ENCODE data around the gene S100A7.

Gene S100A7

DNA sequence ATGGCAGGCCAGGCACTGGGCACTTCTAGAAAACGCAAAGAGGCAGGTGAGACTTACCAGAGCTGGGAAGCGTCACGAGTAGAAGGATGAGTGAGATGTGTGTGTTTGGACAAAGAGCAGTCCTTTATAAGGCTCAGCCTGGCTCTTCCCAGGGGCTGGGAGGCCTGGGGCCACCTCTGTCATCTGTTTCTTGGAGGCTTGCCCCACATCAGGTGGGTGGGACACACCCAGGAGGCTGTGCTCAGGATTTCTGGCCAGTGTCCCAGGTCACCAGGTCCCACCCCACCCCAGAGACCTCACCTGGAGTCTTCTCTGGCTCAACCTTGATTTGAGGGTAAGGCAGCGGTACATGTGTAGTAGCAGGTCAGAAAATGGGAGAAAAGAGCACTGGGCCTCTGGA is at the start of gene S100A7:
Gene S100A7 (minus strand): TSS at position 101 of the 400 bp plus-strand sequence. CDS start 1,638 bp downstream, outside the sequence.
- DNase-seq = no peak

DNA sequence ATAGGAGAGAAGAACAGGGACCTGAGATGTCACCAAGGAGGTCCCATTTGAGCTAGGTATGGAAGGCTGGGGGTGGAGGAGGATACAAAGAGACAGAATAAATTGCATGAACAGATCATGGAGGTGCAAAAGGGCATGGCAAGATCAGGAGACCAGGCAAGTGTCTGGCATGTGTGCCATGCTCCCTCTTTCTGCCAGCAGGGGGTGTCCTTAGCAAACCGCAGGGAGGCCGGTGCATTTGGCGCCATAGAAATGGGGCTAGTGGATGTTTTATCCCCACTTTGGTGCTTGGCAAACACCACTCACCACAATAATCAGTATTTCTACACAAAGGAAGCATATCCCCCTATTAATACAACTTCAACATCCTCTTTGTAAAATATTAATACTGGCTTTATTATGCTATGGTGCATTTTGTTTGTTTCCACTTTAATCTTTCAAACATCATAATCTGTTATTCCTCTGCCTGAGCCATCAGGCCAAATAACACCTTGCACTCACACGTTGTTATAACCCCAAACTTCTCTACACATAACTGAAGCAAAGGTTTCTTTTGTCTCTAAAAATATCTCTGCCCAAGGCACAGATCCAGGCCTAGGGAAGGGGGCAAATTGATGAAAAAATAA is 49.4 kb upstream of the S100A7 start:
- peak; percentile 33 for DNase-seq

DNA sequence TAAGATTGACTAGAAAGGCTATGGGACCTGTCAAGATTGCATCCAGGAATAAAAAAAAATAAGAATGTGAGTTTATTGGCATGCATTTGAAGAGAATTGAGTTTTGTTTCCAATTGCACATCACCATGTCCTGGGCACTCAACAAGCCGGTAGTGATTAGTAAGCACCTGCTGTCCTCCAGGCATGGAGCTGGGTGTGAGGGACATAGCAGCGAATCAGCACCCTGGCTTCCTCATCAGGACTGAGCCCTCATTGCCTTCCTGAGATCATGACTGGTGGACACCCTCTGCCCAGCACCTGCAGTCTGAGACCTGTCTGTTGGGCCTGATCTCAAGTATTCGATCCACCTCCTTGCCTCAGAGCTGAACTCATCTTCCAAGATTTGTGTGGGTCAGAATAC is 48.6 kb upstream of the S100A7 start:
- no peak for DNase-seq

GRCh38 chr1:153507926-153508583 is 47.6 kb upstream of the S100A7 start:
- DNase-seq = no peak

- no peak for DNase-seq
These were observed 46.5 kb upstream of the S100A7 start for GRCh38 chr1:153506831-153507413.

- DNase-seq = no peak
These were observed 45.9 kb upstream of the S100A7 start for GRCh38 chr1:153506386-153506785.

DNA sequence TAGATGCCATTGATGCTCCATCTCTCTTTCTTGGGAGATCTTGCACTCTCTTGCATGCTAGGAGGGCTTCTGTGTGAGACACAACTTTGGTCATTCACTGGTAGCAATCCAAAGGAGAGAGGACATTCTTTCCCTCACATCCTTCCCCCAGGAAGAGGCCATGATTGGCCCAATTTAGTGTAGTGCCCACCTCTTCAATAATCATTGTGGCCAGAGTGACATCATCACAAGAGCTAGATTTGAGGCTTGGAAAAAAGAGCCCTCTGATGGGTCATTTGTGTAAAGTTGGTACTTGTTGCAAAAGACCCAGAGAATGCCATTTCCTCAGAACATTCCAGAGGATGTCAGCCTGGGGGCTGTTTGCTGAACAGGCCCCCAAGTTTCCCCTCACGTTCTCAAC is 45.1 kb upstream of the S100A7 start:
- no peak for DNase-seq

- DNase-seq = no peak
These were observed 43.3 kb upstream of the S100A7 start for GRCh38 chr1:153503766-153504165.

DNA sequence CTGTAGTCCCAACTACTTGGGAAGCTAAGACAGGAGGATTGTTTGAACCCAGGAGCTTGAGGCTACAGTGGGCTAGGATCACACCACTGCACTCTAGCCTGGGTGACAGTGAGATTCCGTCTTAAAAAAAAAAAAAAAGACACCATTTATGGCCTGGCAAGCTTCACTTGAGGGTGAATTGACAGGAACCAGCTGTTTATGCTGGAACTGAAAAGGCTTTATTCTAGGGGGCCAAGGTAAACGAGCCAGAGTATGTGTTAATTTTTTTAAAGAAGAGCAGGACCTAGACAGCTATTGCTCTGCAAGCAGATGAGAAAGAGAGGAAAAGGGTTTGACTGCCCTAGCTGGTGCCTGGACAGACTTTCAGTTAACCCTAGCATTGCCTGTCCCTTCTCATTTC is 38.3 kb upstream of the S100A7 start:
- no peak for DNase-seq

GRCh38 chr1:153495536-153495935 is 35.1 kb upstream of the S100A7 start:
- DNase-seq = no peak

- DNase-seq = peak; percentile 60
These were observed 34.6 kb upstream of the S100A7 start for GRCh38 chr1:153494976-153495535.

GRCh38 chr1:153493343-153493960 is 33.0 kb upstream of the S100A7 start:
- no peak for DNase-seq

DNA sequence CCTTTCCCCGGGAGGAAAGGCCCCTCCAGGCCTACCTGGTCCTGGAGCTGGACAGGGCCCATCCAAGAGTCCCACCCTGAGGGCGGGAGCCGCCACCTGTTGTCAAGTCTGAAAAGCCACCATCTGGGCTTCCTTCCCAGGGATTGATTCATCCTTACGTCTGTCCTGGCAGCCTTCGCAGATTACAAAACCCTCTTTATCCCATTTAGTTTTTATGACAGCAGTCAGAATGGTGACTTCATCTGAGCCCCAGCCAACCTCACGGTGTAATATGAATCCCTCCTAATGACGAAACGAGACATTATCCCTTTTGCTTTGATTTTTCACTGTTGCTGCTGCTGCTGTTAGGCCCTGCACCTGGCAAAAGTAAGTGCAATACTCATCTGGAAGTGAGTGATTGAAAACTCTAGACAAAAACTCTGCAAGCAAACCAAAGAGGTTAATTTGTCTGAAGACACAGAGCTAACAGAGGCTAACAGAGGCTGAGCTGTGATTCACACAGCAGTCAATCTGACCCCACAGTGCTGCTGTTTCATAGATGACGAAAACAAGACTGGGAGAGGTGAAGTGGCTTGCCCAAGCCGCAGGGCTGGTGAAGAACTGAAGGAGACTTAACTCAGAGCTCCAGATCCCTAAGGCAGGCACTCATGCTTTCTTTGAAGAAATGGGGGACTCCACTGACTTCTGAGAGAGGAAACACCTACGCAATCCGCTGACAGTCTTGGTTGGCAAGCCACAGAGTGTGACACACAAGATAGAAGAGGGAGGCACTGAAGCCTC is 30.0 kb upstream of the S100A7 start:
- no peak for DNase-seq

DNA sequence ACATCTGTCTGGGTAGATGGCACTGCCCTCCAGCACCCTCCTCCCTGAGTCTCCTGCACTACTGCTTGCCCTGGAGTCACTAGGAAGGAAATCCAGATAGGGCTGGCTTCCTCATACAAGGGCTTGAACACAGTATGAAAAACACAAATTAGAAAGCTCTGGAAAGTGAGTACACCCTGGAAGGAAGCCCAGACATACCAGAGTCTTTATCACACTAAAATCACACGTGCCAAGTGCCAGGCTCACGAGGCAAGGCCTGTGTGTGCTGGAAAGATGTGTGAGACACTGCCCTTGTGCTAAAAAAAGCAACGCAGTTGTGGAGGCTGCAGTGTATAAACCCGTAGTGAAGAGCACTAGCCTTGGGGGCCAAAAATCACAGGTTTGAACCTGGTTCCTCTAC is 28.3 kb upstream of the S100A7 start:
- no peak for DNase-seq

GRCh38 chr1:153487707-153488106 is 27.3 kb upstream of the S100A7 start:
- no peak for DNase-seq

DNA sequence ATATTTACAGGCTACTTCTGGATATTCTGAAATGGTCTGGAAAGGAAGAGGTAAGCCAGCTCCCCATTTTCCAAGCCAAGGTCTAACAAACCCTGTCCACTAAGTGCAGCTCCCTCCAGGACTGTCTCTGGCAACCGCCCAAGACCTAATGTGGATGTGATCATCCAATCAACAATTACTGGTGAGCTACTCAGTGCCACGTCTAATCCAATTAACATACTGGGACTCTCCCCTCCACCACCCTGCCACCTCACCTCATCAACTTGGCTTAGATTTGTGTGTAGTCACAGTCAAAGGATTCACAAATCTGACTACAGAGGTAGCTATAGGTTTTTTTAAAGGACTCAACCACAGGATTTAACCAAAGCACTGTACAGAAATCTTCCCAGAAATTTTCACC is 25.4 kb upstream of the S100A7 start:
- no peak for DNase-seq

- no peak for DNase-seq
These were observed 23.3 kb upstream of the S100A7 start for GRCh38 chr1:153483776-153484175.

- no peak for DNase-seq
These were observed 20.7 kb upstream of the S100A7 start for GRCh38 chr1:153481124-153481523.

GRCh38 chr1:153478692-153479618 is 18.5 kb upstream of the S100A7 start:
- no peak for DNase-seq

- no peak for DNase-seq
These were observed 17.7 kb upstream of the S100A7 start for GRCh38 chr1:153478047-153478691.

- DNase-seq = no peak
These were observed 16.1 kb upstream of the S100A7 start for GRCh38 chr1:153476491-153477093.
